Hepatocyte (in vitro differentiated cells): ENCODE data around the gene CCBE1.

Experiments
- EZH2phosphoT487 ChIP-seq: fragments of 200-600 bp; sonication (generic); IDR thresholded peaks from one replicate; pipeline ENCODE4 v1.6.1; 2018; ENCODE audit warnings: antibody characterized with exemption, mild to moderate bottlenecking, low read depth, moderate library complexity; ENCODE audit not compliant: unreplicated experiment, severe bottlenecking
- TF ChIP-seq, protein P1 (sequence below): fragments of 200-600 bp; sonication (generic); IDR thresholded peaks from 2 replicates; pipeline ENCODE4 v1.5.1; 2016; ENCODE audit warnings: antibody characterized with exemption, mild to moderate bottlenecking; ENCODE audit not compliant: poor library complexity

DNA sequence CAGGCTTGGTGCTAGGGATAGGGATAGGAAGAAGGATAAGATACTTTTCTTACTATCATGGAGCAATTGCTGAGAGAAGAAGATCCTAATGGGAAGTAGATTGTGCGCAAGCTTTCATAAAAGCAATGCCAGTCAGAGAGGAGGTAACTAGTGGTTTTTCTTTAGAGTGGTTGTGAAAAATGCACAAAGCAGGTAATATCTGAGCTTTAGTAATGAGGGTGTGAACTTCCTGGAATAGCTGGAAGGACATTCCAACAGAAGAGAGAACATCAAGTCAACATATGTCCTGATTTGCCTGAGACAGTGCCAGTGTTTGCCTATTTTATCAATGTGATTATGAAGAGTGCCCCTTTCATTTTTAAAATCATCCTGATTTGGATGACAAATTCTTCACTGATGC is 34.1 kb downstream of the CCBE1 start:
- TF ChIP-seq, protein P1, sequence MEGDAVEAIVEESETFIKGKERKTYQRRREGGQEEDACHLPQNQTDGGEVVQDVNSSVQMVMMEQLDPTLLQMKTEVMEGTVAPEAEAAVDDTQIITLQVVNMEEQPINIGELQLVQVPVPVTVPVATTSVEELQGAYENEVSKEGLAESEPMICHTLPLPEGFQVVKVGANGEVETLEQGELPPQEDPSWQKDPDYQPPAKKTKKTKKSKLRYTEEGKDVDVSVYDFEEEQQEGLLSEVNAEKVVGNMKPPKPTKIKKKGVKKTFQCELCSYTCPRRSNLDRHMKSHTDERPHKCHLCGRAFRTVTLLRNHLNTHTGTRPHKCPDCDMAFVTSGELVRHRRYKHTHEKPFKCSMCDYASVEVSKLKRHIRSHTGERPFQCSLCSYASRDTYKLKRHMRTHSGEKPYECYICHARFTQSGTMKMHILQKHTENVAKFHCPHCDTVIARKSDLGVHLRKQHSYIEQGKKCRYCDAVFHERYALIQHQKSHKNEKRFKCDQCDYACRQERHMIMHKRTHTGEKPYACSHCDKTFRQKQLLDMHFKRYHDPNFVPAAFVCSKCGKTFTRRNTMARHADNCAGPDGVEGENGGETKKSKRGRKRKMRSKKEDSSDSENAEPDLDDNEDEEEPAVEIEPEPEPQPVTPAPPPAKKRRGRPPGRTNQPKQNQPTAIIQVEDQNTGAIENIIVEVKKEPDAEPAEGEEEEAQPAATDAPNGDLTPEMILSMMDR: no peak
- TF ChIP-seq EZH2phosphoT487: no peak
